ENCODE data around the gene RAD52. TPM values are rescaled to one million over a fixed set of nuclear protein-coding genes. Genes with fewer than 3 reads are reported as not detected.

Gene RAD52
- total RNA-seq, 1 donor from 2014 or later = 9.6 TPM

DNA sequence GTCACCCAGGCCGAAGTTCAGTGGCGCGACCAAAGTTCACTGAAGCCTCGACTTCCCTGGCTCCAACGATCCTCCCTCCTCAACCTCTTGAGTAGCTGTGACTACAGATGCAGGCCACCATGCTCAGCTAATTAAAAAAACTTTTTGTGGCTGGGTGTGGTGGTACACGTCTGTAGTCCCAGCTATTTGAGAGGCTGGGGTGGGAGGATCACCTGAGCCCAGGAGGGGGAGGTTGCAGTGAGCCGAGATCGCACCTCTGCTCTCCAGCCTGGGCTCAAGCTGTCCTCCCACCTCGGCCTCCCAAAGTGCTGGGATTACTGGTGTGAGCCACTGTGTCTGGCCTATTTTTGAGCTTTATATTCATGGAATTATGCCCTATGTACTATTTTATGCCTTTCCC is 18.1 kb upstream of the RAD52 start:
- H3K9me3 Mint-ChIP-seq (ENCODE audit: low read depth) = no peaks in the 10 kb centered on the region
- no peaks in the 10 kb centered on the region for H3K36me3 Mint-ChIP-seq (ENCODE audit: low read depth)
- no peaks in the 10 kb centered on the region for H3K27me3 Mint-ChIP-seq (ENCODE audit: low read depth)
- H3K4me3 Mint-ChIP-seq (ENCODE audit: unreplicated experiment) = no peak overlapping the region
- no peak for TF ChIP-seq CTCF (IDR thresholded peaks at IDR 0.05)
- no peak overlapping the region for H3K27ac Mint-ChIP-seq (ENCODE audit: unreplicated experiment)
- H3K4me1 Mint-ChIP-seq (ENCODE audit: low read depth) = no peaks in the 10 kb centered on the region
- DNase-seq (ENCODE audit: low spot score) = no peak

DNA sequence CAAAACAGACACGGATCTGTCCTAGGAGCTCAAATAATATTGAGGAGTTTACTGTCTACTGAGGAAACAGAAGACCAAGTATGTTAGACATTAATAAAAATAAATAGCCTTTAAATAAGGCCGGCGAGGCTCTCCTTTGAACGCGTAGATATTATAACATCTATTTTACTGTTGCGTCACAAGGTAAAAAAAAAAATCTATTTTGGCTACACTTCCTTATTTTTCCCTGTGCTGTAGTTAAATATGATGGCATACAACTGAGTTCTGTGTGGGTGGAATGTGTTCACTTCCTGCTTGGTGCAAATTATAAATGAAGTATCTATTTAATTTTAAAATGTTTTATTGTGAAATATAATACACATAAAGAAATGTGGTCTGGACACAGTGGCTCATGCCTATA is 17.2 kb upstream of the RAD52 start:
- no peak for TF ChIP-seq CTCF (IDR thresholded peaks at IDR 0.05)
- Mint-ChIP-seq H3K27ac (ENCODE audit: unreplicated experiment) (no peak overlapping the region), H3K36me3 (ENCODE audit: low read depth) (no peaks in the 10 kb centered on the region), H3K4me1 (ENCODE audit: low read depth) (no peaks in the 10 kb centered on the region), H3K4me3 (ENCODE audit: unreplicated experiment) (no peak overlapping the region), H3K27me3 (ENCODE audit: low read depth) (no peaks in the 10 kb centered on the region), H3K9me3 (ENCODE audit: low read depth) (no peaks in the 10 kb centered on the region)
- no peak for DNase-seq (ENCODE audit: low spot score)

- no peak for DNase-seq (ENCODE audit: low spot score)
Measured at GRCh38 chr12:958588-959123, 9.2 kb upstream of the RAD52 start.

GRCh38 chr12:955939-956338 is 6.4 kb upstream of the RAD52 start:
- Mint-ChIP-seq H3K9me3 (ENCODE audit: low read depth) (no peaks in the 10 kb centered on the region), H3K27ac (ENCODE audit: unreplicated experiment) (no peak overlapping the region), H3K27me3 (ENCODE audit: low read depth) (no peaks in the 10 kb centered on the region), H3K4me1 (ENCODE audit: low read depth) (peaks cover 17% of the 10 kb centered on the region), H3K36me3 (ENCODE audit: low read depth) (no peaks in the 10 kb centered on the region), H3K4me3 (ENCODE audit: unreplicated experiment) (no peak overlapping the region)
- no peak for TF ChIP-seq CTCF (IDR thresholded peaks at IDR 0.05)
- DNase-seq (ENCODE audit: low spot score) = no peak

More at GRCh38 chr12:958588-959123, 9.2 kb upstream of the RAD52 start:
- Mint-ChIP-seq H3K9me3 (ENCODE audit: low read depth) (no peaks in the 10 kb centered on the region), H3K36me3 (ENCODE audit: low read depth) (no peaks in the 10 kb centered on the region), H3K4me3 (ENCODE audit: unreplicated experiment) (no peak overlapping the region), H3K27ac (ENCODE audit: unreplicated experiment) (no peak overlapping the region), H3K27me3 (ENCODE audit: low read depth) (no peaks in the 10 kb centered on the region), H3K4me1 (ENCODE audit: low read depth) (peaks cover 13% of the 10 kb centered on the region)
- no peak for TF ChIP-seq CTCF (IDR thresholded peaks at IDR 0.05)

GRCh38 chr12:954741-955140 is 5.2 kb upstream of the RAD52 start:
- Mint-ChIP-seq H3K9me3 (ENCODE audit: low read depth) (no peaks in the 10 kb centered on the region), H3K27me3 (ENCODE audit: low read depth) (no peaks in the 10 kb centered on the region), H3K36me3 (ENCODE audit: low read depth) (no peaks in the 10 kb centered on the region), H3K4me1 (ENCODE audit: low read depth) (peaks cover 17% of the 10 kb centered on the region), H3K27ac (ENCODE audit: unreplicated experiment) (no peak overlapping the region), H3K4me3 (ENCODE audit: unreplicated experiment) (no peak overlapping the region)
- TF ChIP-seq CTCF (IDR thresholded peaks at IDR 0.05) = no peak
- DNase-seq (ENCODE audit: low spot score) = no peak
